HG03469 (cell line): ENCODE results near the gene SPSB2.

Experiments used
- ATAC-seq: cut with Tn5 transposase; IDR thresholded peaks from one replicate; pipeline ENCODE4 v1.9.1; 2021; ENCODE audit warnings: mild to moderate bottlenecking, moderate library complexity, moderate number of reproducible peaks; ENCODE audit not compliant: unreplicated experiment

The SPSB2 gene

GRCh38 chr12:6851921-6852650 lies 21.0 kb downstream of the SPSB2 start, which contains the start of gene USP5:
Gene USP5, plus strand, starts transcription at chr12:6852150. Its CDS starts 30 bp downstream, at chr12:6852180.
- peak; percentile 61 for ATAC-seq

GRCh38 chr12:6851153-6851920 lies 21.8 kb downstream of the SPSB2 start, which contains the start of gene CDCA3:
Gene CDCA3, minus strand, starts transcription at chr12:6851286. Its CDS starts 334 bp downstream, at chr12:6850952.
- peak; percentile 31 for ATAC-seq

- ATAC-seq: no peak
Observed at GRCh38 chr12:6850796-6851152, 22.3 kb downstream of the SPSB2 start.

- no peak for ATAC-seq
Observed at GRCh38 chr12:6849976-6850560, 23.0 kb downstream of the SPSB2 start.

GRCh38 chr12:6849427-6849826 lies 23.7 kb downstream of the SPSB2 start:
- no peak for ATAC-seq

GRCh38 chr12:6847676-6848075 lies 25.4 kb downstream of the SPSB2 start:
- ATAC-seq: no peak

GRCh38 chr12:6846316-6846869 lies 26.7 kb downstream of the SPSB2 start:
- no peak for ATAC-seq

GRCh38 chr12:6845395-6845794 lies 27.7 kb downstream of the SPSB2 start:
- no peak for ATAC-seq

- no peak for ATAC-seq
Observed at GRCh38 chr12:6843118-6843902, 29.8 kb downstream of the SPSB2 start.

GRCh38 chr12:6842075-6842474 lies 31.0 kb downstream of the SPSB2 start:
- ATAC-seq: no peak

- no peak for ATAC-seq
Observed at GRCh38 chr12:6840761-6841515, 32.2 kb downstream of the SPSB2 start, which contains the start of gene GNB3. Gene GNB3, plus strand, starts transcription at chr12:6840925. Its CDS starts 363 bp downstream, at chr12:6841288.

GRCh38 chr12:6840330-6840729 lies 32.8 kb downstream of the SPSB2 start:
- ATAC-seq: no peak

- ATAC-seq: no peak
Observed at GRCh38 chr12:6839482-6840201, 33.5 kb downstream of the SPSB2 start.

- ATAC-seq: no peak
Observed at GRCh38 chr12:6838854-6839253, 34.2 kb downstream of the SPSB2 start.

- no peak for ATAC-seq
Observed at GRCh38 chr12:6837370-6838060, 35.6 kb downstream of the SPSB2 start.

GRCh38 chr12:6836851-6837250 lies 36.3 kb downstream of the SPSB2 start:
- ATAC-seq: no peak

- no peak for ATAC-seq
Observed at GRCh38 chr12:6834873-6835272, 38.2 kb downstream of the SPSB2 start.

GRCh38 chr12:6834254-6834653 lies 38.8 kb downstream of the SPSB2 start:
- no peak for ATAC-seq
